Left ventricle myocardium superior (tissue), 1 donor: ENCODE data around the gene FAM83B. TPM values are rescaled to one million over a fixed set of nuclear protein-coding genes. Genes with fewer than 3 reads are reported as not detected.
"Not testable (repeated sequence)": the region's sequence is repeated elsewhere in the genome, so short reads cannot be mapped to it uniquely, and the experiment has no call there.

Experiments
- ATAC-seq: fragments of 200-7000 bp; cut with Tn5 transposase; one replicate; pipeline ENCODE4 v1.9.1; 2020; ENCODE audit warnings: mild to moderate bottlenecking, moderate library complexity
- DNase-seq: peaks from one replicate; pipeline ENCODE4 v3.0.0-alpha.2; 2020
- intact Hi-C: fragments of 100-400 bp; cut with micrococcal nuclease; formaldehyde crosslinking; loops from one replicate; pipeline ENCODE4 v1.11.0; 2022
- total RNA-seq: library from RNA; stranded (reverse); fragmentation: NEBNext Ultra II Directional; extraction: Animal tissue kit (Norgen Biotek cat#: 25700); gene quantifications from one replicate; pipeline ENCODE4 v1.2.1, GENCODE V29; 2021
- donor health status: DM: no; HTN: yes; CAD: no; lungs with severe emphysema.

The FAM83B gene
- total RNA-seq, 1 donor from 2014 or later, result 3.3 TPM

- intact Hi-C loops, result no loop called here
- DNase-seq, result no peak
- ATAC-seq, result no peak
These were observed 13.6 kb downstream of the FAM83B start for GRCh38 chr6:54860132-54860531.

- no peak for ATAC-seq
- intact Hi-C loops, result no loop called here
These were observed 14.2 kb downstream of the FAM83B start for GRCh38 chr6:54860739-54861138.

GRCh38 chr6:54861905-54862616 is 15.5 kb downstream of the FAM83B start:
- DNase-seq, result no peak
- intact Hi-C loops, result no loop called here
- no peak for ATAC-seq

More at GRCh38 chr6:54860739-54861138, 14.2 kb downstream of the FAM83B start:
- no peak for DNase-seq

GRCh38 chr6:54864272-54864671 is 17.7 kb downstream of the FAM83B start:
- intact Hi-C loops, result no loop called here
- no peak for DNase-seq
- ATAC-seq, result no peak

- DNase-seq, result no peak
- no peak for ATAC-seq
- intact Hi-C loops, result no loop called here
These were observed 18.6 kb downstream of the FAM83B start for GRCh38 chr6:54865091-54865631.

GRCh38 chr6:54868556-54868955 is 22.0 kb downstream of the FAM83B start:
- no peak for DNase-seq
- no peak for ATAC-seq
- intact Hi-C loops, result no loop called here

GRCh38 chr6:54873599-54873998 is 27.0 kb downstream of the FAM83B start:
- DNase-seq, result no peak
- intact Hi-C loops, result no loop called here
- ATAC-seq, result no peak

- intact Hi-C loops, result no loop called here
- DNase-seq (no peak), ATAC-seq (no peak)
These were observed 27.9 kb downstream of the FAM83B start for GRCh38 chr6:54874349-54875048.

- intact Hi-C loops, result no loop called here
- ATAC-seq, result no peak
- no peak for DNase-seq
These were observed 29.0 kb downstream of the FAM83B start for GRCh38 chr6:54875539-54875938.

- intact Hi-C loops, result no loop called here
- no peak for DNase-seq
- ATAC-seq, result no peak
These were observed 29.8 kb downstream of the FAM83B start for GRCh38 chr6:54876365-54876764.

GRCh38 chr6:54876871-54877270 is 30.3 kb downstream of the FAM83B start:
- DNase-seq (no peak), ATAC-seq (no peak)
- intact Hi-C loops, result no loop called here

GRCh38 chr6:54877713-54878317 is 31.2 kb downstream of the FAM83B start:
- DNase-seq, result no peak
- ATAC-seq, result no peak
- intact Hi-C loops, result no loop called here

GRCh38 chr6:54878718-54879117 is 32.1 kb downstream of the FAM83B start:
- intact Hi-C loops, result no loop called here
- ATAC-seq (no peak), DNase-seq (no peak)

GRCh38 chr6:54879188-54879985 is 32.8 kb downstream of the FAM83B start:
- DNase-seq (no peak), ATAC-seq (no peak)
- intact Hi-C loops, result no loop called here

GRCh38 chr6:54881067-54881730 is 34.6 kb downstream of the FAM83B start:
- ATAC-seq (no peak), DNase-seq (no peak)
- intact Hi-C loops, result no loop called here

GRCh38 chr6:54881891-54882290 is 35.3 kb downstream of the FAM83B start:
- DNase-seq, intact Hi-C loops, ATAC-seq: not testable (repeated sequence)

GRCh38 chr6:54886932-54887584 is 40.5 kb downstream of the FAM83B start:
- ATAC-seq (no peak), DNase-seq (no peak)
- intact Hi-C loops, result no loop called here

- ATAC-seq (no peak), DNase-seq (no peak)
- intact Hi-C loops, result no loop called here
These were observed 45.0 kb downstream of the FAM83B start for GRCh38 chr6:54891536-54891935.
